Activated CD4-positive, alpha-beta T cell treated with anti-CD3 and anti-CD28 coated beads, Interleukin-2, amount 50 U/mL, for 24 hours (primary cell): ENCODE results near the gene LYSET.
"Not testable (repeated sequence)": the region's sequence is repeated elsewhere in the genome, so short reads cannot be mapped to it uniquely, and the experiment has no call there.

ENCODE experiments used
- DNase-seq, 2 donors: peaks; one replicate each; pipeline ENCODE4 v3.0.0-alpha.2; 2020; ENCODE audit warnings: low read depth in 1 of 2, low spot score in 1 of 2

The LYSET gene

GRCh38 chr14:93168610-93169009 lies 16.5 kb upstream of the LYSET start:
- not testable (repeated sequence) for DNase-seq

- not testable (repeated sequence) for DNase-seq
Observed at GRCh38 chr14:93169619-93170018, 15.5 kb upstream of the LYSET start.

GRCh38 chr14:93170141-93170540 lies 15.0 kb upstream of the LYSET start:
- DNase-seq = not testable (repeated sequence)

DNA sequence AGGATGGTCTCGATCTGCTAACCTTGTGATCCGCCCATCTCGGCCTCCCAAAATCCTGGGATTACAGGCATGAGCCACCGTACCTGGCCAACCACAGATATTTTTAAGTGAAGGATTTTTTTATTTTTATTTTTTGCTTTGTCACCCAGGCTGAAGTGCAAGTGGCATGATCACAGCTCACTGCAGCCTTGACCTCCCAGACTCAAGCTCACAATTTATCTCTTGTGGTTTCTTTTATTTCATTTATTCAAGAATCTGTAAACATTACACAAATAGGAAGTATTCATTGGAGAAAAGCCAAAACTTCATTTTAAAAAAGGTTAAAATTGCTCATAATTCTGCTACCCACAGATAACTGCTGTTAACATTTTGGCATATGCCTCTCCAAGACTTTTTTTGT lies 13.7 kb upstream of the LYSET start:
- DNase-seq = no peak

- DNase-seq = no peak
Observed at GRCh38 chr14:93173943-93174395, 11.1 kb upstream of the LYSET start.

- not testable (repeated sequence) for DNase-seq
Observed at GRCh38 chr14:93174731-93175130, 10.4 kb upstream of the LYSET start.

GRCh38 chr14:93175492-93175891 lies 9.6 kb upstream of the LYSET start:
- DNase-seq = no peak

DNA sequence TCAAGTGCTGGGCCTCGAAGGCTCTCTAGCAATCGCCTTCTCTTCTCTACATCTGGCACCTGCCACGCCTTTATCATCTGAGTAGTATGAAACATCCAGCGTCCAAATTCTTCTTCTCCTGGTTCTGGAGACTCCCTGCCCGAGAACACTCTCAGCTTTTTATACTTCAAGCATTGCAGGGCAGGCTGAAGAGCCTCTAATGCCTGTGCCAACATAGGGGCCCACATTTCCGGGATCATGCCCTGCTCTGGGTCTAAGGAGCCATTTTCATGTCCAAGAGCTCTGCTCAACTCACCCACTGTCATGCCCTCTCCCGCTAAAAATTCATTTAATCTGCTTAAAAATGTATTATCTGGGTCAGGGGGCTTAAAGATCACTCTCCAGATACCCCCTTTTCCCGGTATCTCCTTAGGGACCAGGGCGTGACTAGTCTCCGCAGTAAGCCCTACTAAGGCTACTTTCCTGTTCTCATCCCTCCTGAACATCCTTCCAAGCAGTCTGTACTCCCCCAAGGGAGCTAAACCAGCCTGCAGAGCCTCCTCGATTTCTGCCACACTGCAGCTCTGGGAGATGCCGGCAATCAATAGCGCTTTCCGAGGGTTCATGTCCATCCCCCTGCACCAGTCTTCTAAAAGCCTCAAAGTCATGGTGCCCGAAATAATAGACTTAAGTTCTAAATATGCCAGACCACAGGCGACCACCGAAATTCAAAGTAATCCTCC lies 1.4 kb upstream of the LYSET start:
- no peak for DNase-seq

DNA sequence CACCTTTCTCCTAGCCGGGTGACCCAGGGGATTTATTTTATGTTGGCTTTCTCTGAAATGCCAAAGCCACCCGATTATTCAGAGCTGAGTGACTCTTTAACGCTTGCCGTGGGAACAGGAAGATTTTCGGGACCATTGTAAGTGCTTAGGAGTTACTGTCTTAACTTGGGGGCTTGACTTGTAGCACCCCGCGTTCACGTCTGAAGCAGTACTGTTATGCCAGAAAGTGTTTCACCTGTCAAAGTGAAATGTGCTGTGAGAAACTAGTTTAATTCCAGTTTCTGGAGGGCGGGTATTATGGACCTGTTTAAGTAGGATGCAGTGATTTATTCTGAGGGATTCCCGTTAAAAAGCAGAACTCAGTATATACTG lies 218 bp downstream of the LYSET start:
- DNase-seq = no peak

- no peak for DNase-seq
Observed at GRCh38 chr14:93186466-93186865, 1.3 kb downstream of the LYSET start.

GRCh38 chr14:93186956-93187355 lies 1.8 kb downstream of the LYSET start:
- DNase-seq = no peak

GRCh38 chr14:93195316-93195999 lies 10.3 kb downstream of the LYSET start:
- no peak for DNase-seq

DNA sequence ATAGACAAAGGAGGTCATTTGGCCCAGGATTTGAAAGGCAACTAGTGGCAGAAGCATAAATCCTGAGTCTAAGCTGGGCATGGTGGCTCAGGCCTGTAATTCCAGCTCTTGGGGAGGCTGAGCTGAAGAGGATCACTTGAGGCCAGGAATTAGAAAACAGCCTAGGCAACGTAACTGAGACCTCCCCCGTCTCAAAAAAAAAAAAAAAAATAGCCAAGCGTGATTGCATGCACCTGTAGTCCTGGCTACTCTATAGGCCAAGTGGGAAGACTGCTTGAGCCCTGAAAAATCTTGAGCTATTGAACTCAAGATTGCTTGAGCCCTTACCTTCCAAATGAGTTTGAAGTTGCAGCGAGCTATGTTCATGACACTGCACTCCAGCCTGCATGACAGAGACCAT lies 13.9 kb downstream of the LYSET start:
- DNase-seq = no peak

- DNase-seq = no peak
Observed at GRCh38 chr14:93200553-93200952, 15.4 kb downstream of the LYSET start.

DNA sequence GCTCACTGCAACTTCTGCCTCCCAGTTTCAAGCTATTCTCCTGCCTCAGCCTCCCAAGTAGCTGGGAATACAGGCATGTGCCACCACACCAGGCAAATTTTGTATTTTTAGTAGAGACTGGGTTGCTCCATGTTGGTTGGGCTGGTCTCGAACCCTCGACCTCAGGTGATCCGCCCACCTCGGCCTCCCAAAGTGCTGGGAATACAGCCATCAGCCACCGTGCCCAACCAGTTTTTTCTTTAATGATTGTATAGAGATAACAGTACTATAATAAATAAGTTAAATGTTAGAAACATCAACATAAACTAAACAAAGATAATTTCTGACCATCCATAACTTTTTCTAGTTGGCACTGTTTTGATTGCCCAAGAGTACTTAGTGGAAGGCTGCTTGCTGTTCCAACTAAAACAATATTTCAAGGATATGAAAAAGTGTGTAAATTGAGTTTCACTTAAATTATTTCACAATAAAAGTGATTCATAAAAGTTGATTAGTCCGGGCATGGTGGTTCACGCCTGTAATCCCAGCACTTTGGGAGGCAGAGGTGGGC lies 16.1 kb downstream of the LYSET start:
- no peak for DNase-seq

- DNase-seq = peak; percentile 63 to 84
Observed at GRCh38 chr14:93206793-93207467, 21.8 kb downstream of the LYSET start, which contains the start of the genes GON7 and UBR7. Gene GON7, minus strand, starts transcription at chr14:93207065. Its CDS starts 28 bp downstream, at chr14:93207037. Gene UBR7, plus strand, starts transcription at chr14:93207256. Its CDS starts 36 bp downstream, at chr14:93207292.

DNA sequence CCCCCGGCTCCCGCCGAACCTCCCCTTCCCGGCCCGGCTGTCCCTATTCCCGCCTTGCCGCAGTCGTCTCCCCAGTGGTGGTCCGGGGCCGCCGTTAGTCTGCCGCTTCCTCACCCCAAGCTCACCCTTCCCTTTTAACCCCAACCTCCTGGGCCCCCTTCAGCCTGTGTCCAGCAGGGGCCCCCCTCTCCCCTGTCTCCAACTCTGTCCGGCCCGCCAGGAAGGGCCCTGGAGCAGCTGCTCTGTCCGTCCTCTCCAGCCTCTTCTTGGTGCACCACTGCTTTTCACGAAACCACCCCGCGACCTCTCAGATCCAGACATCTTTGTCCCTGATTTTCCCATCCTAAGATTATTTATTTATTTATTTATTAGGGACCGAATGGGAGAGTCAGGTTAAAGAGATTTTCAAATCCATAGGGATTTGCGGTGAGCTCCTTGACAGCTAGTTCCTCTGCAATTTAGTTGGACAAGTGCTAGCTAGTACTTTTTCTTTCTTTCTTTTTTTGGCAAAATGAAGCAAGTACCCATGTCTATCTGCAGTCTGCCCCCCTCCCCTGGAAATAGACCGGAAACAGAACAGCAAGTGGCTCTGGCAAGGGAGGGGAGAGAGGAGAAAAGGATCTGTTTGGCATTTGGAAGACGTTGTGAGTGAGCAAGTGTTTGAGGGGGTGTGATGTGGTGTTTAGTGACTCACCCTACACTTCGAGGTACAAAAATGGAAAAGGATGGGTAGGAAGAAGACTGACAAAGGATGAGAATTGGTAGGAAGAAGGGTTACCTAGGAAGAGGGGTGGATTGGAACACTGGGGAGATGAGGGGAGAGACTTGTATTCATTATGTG lies 22.6 kb downstream of the LYSET start:
- peak in 1 of 2 donors; percentile 25 for DNase-seq

GRCh38 chr14:93212432-93212831 lies 27.3 kb downstream of the LYSET start:
- DNase-seq = no peak

GRCh38 chr14:93214598-93214997 lies 29.5 kb downstream of the LYSET start:
- no peak for DNase-seq

DNA sequence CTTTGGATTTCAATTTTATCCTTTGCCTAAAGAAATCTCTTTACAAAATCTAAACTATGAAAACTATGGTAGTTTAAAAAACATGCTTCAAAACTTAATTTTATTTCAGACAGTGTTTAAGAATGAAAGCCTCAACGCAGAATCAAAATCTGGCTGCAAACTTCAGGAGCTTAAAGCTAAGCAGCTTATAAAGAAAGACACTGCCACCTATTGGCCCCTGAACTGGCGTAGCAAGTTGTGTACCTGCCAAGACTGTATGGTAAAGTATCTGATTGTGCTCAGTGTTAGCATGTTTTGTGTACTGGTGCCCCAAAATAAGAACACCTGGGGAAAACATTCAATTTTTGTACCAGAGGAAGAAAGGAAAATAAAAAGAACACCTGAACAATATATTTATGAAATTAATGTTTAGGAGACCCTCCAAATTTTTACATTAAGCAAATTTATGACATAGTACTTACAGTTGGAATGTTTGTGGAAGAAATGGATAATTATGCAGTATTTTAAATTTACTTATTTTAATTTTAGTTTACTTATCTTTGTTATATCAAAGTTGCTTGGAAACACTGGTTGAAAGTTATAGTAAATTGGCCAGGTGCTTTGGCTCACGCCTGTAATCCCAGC lies 34.1 kb downstream of the LYSET start:
- DNase-seq = peak in 1 of 2 donors; percentile 26
